ENCODE measurements around the gene CHST6. TPM values are rescaled to one million over a fixed set of nuclear protein-coding genes. Genes with fewer than 3 reads are reported as not detected.
"Not testable (repeated sequence)": the region's sequence is repeated elsewhere in the genome, so short reads cannot be mapped to it uniquely, and the experiment has no call there.

CHST6 gene
- total RNA-seq, 1 donor from 2014 or later: 4.4 TPM

- H3K4me3 ChIP-seq: no peak overlapping the region
- no peaks in the 10 kb centered on the region for H3K36me3 ChIP-seq
- no peak for TF ChIP-seq CTCF (IDR thresholded peaks at IDR 0.05)
- intact Hi-C loops (cut with DNase I): no loop called here
- H3K27me3 ChIP-seq: no peaks in the 10 kb centered on the region
- H3K4me1 ChIP-seq: no peaks in the 10 kb centered on the region
- DNase-seq (ENCODE audit: low spot score in 2 of 2): no peak
- H3K27ac ChIP-seq: no peak overlapping the region
- no peaks in the 10 kb centered on the region for H3K9me3 ChIP-seq
Observed at GRCh38 chr16:75529056-75529905, 34.0 kb upstream of the CHST6 start.

- Histone ChIP-seq H3K27ac (no peak overlapping the region), H3K4me1 (no peaks in the 10 kb centered on the region), H3K4me3 (no peak overlapping the region), H3K27me3 (no peaks in the 10 kb centered on the region), H3K9me3 (no peaks in the 10 kb centered on the region), H3K36me3 (no peaks in the 10 kb centered on the region)
- no peak for TF ChIP-seq CTCF (IDR thresholded peaks at IDR 0.05)
- no peak for DNase-seq (ENCODE audit: low spot score in 2 of 2)
- intact Hi-C loops (cut with DNase I): no loop called here
Observed at GRCh38 chr16:75527825-75528299, 32.6 kb upstream of the CHST6 start.

- no peak for DNase-seq (ENCODE audit: low spot score in 2 of 2)
- no peak for TF ChIP-seq CTCF (IDR thresholded peaks at IDR 0.05)
- Histone ChIP-seq H3K27me3 (no peaks in the 10 kb centered on the region), H3K9me3 (no peaks in the 10 kb centered on the region), H3K36me3 (no peaks in the 10 kb centered on the region), H3K4me1 (no peaks in the 10 kb centered on the region), H3K4me3 (no peak overlapping the region), H3K27ac (no peak overlapping the region)
- intact Hi-C loops (cut with DNase I): no loop called here
Observed at GRCh38 chr16:75526032-75526790, 31.0 kb upstream of the CHST6 start.

- peaks cover 0 to 3% of the 10 kb centered on the region in 2 donors for H3K4me1 ChIP-seq
- no peaks in the 10 kb centered on the region for H3K36me3 ChIP-seq
- H3K4me3 ChIP-seq: no peak overlapping the region
- H3K27me3 ChIP-seq: no peaks in the 10 kb centered on the region
- no peak for DNase-seq (ENCODE audit: low spot score in 2 of 2)
- H3K9me3 ChIP-seq: no peaks in the 10 kb centered on the region
- TF ChIP-seq CTCF (IDR thresholded peaks at IDR 0.05): no peak
- intact Hi-C loops (cut with DNase I): no loop called here
- no peak overlapping the region for H3K27ac ChIP-seq
Observed at GRCh38 chr16:75519175-75519574, 23.9 kb upstream of the CHST6 start.

GRCh38 chr16:75516189-75516966 is 21.1 kb upstream of the CHST6 start:
- not testable (repeated sequence) for H3K9me3 ChIP-seq; H3K27me3 ChIP-seq; H3K4me1 ChIP-seq; DNase-seq (ENCODE audit: low spot score in 2 of 2); H3K36me3 ChIP-seq
- Histone ChIP-seq H3K27ac (peak overlapping the region; percentile 93 to 98), H3K4me3 (peak overlapping the region; percentile 82 to 100)
- intact Hi-C loops (cut with DNase I): loop anchor here (2.0 kb wide), 3 partner anchors 22 to 74 kb away; partner anchors contain the start of genes CHST6 and GABARAPL2

Data from ascending aorta (tissue), 2 donors.